K562 (cell line): ENCODE data around the gene MC1R. TPM values are rescaled to one million over a fixed set of nuclear protein-coding genes. Genes with fewer than 3 reads are reported as not detected.

ENCODE experiments used
- AFF4 ChIP-seq: sonication (generic); formaldehyde crosslinking; IDR thresholded peaks from 2 replicates; pipeline ENCODE4 v1.8.0; 2023; ENCODE audit warnings: mild to moderate bottlenecking, missing genetic modification reagents
- CHD4 ChIP-seq: fragments of 200-600 bp; sonication (generic); IDR thresholded peaks from 3 replicates; pipeline ENCODE4 v1.6.1; 2012; ENCODE audit warnings: low read depth, mild to moderate bottlenecking, mixed read lengths, low read length, inconsistent platforms; ENCODE audit not compliant: insufficient read depth, insufficient replicate concordance, poor library complexity, severe bottlenecking
- HSF4 ChIP-seq: fragments of 250-450 bp; sonication (Bioruptor Pico); IDR thresholded peaks from 2 replicates; pipeline ENCODE4 v2.1.2; 2022; ENCODE audit warnings: mild to moderate bottlenecking, moderate library complexity, borderline replicate concordance
- OTX1 ChIP-seq: fragments of 450-650 bp; formaldehyde crosslinking; IDR thresholded peaks from 2 replicates; pipeline ENCODE4 v1.4.0; 2022; ENCODE audit warnings: mild to moderate bottlenecking
- SMARCE1 ChIP-seq: fragments of 450-650 bp; IDR thresholded peaks from 2 replicates; pipeline ENCODE4 v1.7.1; 2016; ENCODE audit warnings: mild to moderate bottlenecking
- UBTF ChIP-seq, 2 experiments: IDR thresholded peaks; 2 replicates each; pipeline ENCODE4 v1.6.1; 2012; ENCODE audit warnings: improper control_type of control experiment in 2 of 2, low read depth in 2 of 2, low read length in 2 of 2, borderline replicate concordance in 1 of 2
- ZFPM2 ChIP-seq: fragments of 250-450 bp; sonication (Bioruptor Pico); IDR thresholded peaks from 2 replicates; pipeline ENCODE4 v1.5.1; 2022; ENCODE audit warnings: mild to moderate bottlenecking
- ZNF212 ChIP-seq: fragments of 450-650 bp; formaldehyde crosslinking; IDR thresholded peaks from 2 replicates; pipeline ENCODE4 v1.4.0; 2020; ENCODE audit warnings: mild to moderate bottlenecking
- ZNF408 ChIP-seq: fragments of 250-450 bp; sonication (Bioruptor Pico); IDR thresholded peaks from 2 replicates; pipeline ENCODE4 v1.4.0; 2020; ENCODE audit warnings: low read depth, mild to moderate bottlenecking, moderate library complexity
- ZNF76 ChIP-seq: fragments of 250-450 bp; sonication (Bioruptor Pico); IDR thresholded peaks from 2 replicates; pipeline ENCODE4 v1.4.0; 2020; ENCODE audit warnings: mild to moderate bottlenecking, moderate library complexity, borderline replicate concordance
- polyA plus RNA-seq, 8 experiments: library from polyadenylated mRNA; depleted of rRNA in 4 of 8; stranded (reverse) in 5 of 8; unstranded in 3 of 8; fragments of >200 nt; fragmentation: Nextera tagmentation in 2 of 8; fragmentation: Illumina TruSeq in 1 of 8; extraction: Ambion mirVana in 2 of 8; extraction: Trizol in 1 of 8; gene quantifications; 2 replicates each; pipeline versions ENCODE4 v1.2.1 to v1.2.3, GENCODE V29; 2011 to 2014; ENCODE audit warnings: inconsistent platforms in 1 of 8, missing spikeins in 1 of 8
- total RNA-seq, 7 experiments: library from RNA; depleted of rRNA in 6 of 7; stranded (reverse); fragments of >200 nt in 6 of 7; fragmentation: Illumina TruSeq in 2 of 7; extraction: Trizol in 2 of 7; gene quantifications; 2 replicates each; pipeline versions ENCODE4 v1.2.1 to v1.2.3, GENCODE V29; 2011 to 2021; ENCODE audit warnings: low replicate concordance in 1 of 7
- TF ChIP-seq, protein P1 (sequence below): sonication (generic); formaldehyde crosslinking; IDR thresholded peaks from 2 replicates; pipeline ENCODE4 v1.8.0; 2022; ENCODE audit warnings: mild to moderate bottlenecking, low read depth, missing genetic modification reagents
- TF ChIP-seq, protein P2 (sequence below): IDR thresholded peaks from 3 replicates; pipeline ENCODE4 v1.6.1; 2011; ENCODE audit warnings: borderline replicate concordance, mild to moderate bottlenecking, moderate library complexity; ENCODE audit not compliant: insufficient read length; ENCODE audit errors: extremely low read depth
- TF ChIP-seq, protein P3 (sequence below): sonication (generic); formaldehyde crosslinking; IDR thresholded peaks from 2 replicates; pipeline ENCODE4 v1.5.0; 2020; ENCODE audit warnings: missing genetic modification reagents

The MC1R gene
- total and polyA plus RNA-seq, 9 of the 15 experiments (the other 6 are each of a cell fraction or from before 2014, with no cell fraction given), result 0.14 to 5.3 (median 2.5) TPM; not detected in 1

DNA sequence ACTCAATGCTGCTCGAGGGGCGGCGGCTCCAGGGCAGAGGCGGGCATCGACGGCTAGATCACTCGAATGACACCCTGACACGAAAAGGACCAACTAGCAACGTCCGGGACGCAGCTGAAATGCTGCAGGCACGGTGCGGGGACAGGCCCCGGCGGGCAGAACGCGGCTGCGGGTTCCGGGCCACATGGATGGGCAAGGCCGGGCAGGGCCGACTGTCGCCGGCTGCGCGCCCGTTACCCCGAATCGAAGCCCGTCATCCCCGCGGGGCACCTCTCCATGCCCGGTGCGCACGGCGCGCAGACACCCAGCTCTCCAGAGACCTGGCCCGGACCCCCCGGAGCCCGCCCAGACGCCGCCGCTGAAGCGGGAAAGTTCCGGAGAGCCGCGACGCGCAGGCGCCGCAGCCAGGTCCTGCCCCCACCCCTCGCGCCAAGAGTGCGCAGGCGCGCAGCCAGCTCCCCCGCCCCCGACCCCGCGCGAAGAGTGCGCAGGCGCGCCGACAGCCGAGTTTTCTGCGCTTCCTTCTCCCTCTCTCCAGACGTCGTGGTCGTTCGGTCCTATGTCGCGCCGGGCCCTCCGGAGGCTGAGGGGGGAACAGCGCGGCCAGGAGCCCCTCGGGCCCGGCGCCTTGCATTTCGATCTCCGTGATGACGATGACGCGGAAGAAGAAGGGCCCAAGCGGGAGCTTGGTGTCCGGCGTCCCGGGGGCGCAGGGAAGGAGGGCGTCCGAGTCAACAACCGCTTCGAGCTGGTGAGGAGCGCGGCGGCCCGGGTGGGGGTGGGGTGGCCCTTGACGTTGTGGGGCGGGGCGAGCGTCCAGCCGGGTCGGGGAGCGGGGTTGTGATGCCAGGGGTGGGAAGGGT lies 45.3 kb upstream of the MC1R start, which contains the start of gene TCF25 (continued):
- TF ChIP-seq, protein P1, sequence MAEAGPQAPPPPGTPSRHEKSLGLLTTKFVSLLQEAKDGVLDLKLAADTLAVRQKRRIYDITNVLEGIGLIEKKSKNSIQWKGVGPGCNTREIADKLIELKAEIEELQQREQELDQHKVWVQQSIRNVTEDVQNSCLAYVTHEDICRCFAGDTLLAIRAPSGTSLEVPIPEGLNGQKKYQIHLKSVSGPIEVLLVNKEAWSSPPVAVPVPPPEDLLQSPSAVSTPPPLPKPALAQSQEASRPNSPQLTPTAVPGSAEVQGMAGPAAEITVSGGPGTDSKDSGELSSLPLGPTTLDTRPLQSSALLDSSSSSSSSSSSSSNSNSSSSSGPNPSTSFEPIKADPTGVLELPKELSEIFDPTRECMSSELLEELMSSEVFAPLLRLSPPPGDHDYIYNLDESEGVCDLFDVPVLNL (CRISPR knock-in tag), result no peak
- TF ChIP-seq, protein P2, sequence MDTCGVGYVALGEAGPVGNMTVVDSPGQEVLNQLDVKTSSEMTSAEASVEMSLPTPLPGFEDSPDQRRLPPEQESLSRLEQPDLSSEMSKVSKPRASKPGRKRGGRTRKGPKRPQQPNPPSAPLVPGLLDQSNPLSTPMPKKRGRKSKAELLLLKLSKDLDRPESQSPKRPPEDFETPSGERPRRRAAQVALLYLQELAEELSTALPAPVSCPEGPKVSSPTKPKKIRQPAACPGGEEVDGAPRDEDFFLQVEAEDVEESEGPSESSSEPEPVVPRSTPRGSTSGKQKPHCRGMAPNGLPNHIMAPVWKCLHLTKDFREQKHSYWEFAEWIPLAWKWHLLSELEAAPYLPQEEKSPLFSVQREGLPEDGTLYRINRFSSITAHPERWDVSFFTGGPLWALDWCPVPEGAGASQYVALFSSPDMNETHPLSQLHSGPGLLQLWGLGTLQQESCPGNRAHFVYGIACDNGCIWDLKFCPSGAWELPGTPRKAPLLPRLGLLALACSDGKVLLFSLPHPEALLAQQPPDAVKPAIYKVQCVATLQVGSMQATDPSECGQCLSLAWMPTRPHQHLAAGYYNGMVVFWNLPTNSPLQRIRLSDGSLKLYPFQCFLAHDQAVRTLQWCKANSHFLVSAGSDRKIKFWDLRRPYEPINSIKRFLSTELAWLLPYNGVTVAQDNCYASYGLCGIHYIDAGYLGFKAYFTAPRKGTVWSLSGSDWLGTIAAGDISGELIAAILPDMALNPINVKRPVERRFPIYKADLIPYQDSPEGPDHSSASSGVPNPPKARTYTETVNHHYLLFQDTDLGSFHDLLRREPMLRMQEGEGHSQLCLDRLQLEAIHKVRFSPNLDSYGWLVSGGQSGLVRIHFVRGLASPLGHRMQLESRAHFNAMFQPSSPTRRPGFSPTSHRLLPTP, result no peak
- TF ChIP-seq AFF4 (CRISPR knock-in tag) (peak; percentile 78), SMARCE1 (no peak), ZNF408 (CRISPR knock-in tag) (no peak), ZNF212 (CRISPR knock-in tag) (no peak), ZNF76 (CRISPR knock-in tag) (peak; percentile 54; the same call in 1 of the 2 replicates), CHD4 (no peak), UBTF (IDR thresholded peaks at IDR 0.05; ENCODE audit: borderline replicate concordance in 1 of 2, low read depth in 2 of 2, low read length in 2 of 2) (no peak), OTX1 (CRISPR knock-in tag) (no peak), ZFPM2 (no peak), HSF4 (CRISPR knock-in tag) (no peak)
- TF ChIP-seq, protein P3, sequence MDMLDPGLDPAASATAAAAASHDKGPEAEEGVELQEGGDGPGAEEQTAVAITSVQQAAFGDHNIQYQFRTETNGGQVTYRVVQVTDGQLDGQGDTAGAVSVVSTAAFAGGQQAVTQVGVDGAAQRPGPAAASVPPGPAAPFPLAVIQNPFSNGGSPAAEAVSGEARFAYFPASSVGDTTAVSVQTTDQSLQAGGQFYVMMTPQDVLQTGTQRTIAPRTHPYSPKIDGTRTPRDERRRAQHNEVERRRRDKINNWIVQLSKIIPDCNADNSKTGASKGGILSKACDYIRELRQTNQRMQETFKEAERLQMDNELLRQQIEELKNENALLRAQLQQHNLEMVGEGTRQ, result no peak
